ENCODE results near the gene ENAH. TPM values are rescaled to one million over a fixed set of nuclear protein-coding genes. Genes with fewer than 3 reads are reported as not detected.

The ENAH gene
- total and polyA plus RNA-seq, 2 donors (not counting 1 experiment from before 2014, with no cell fraction given) = 1.3 to 1.6 TPM

- H3K4me3 ChIP-seq (ENCODE audit: control extremely low read depth in 1 of 5, extremely low read depth in 1 of 5, insufficient read depth in 1 of 5, low read depth in 2 of 5, low read length in 4 of 5) = no peak overlapping the region
- intact Hi-C loops (cut with micrococcal nuclease) = loop anchor here (5.0 kb wide), 1 partner anchor 115 kb away; the partner anchor contains the start of gene SRP9
- ATAC-seq (ENCODE audit: low read depth) (no peak), DNase-seq (no peak)
- no peaks in the 10 kb centered on the region for H3K9me3 Mint-ChIP-seq (ENCODE audit: insufficient read depth)
- no peaks in the 10 kb centered on the region for H3K36me3 ChIP-seq (replicated peaks in 1 of 2; ENCODE audit: control extremely low read depth in 1 of 2, control insufficient read depth in 1 of 2, extremely low read depth in 1 of 2, insufficient read depth in 2 of 2, low read length in 1 of 2)
- peaks cover 23 to 29% of the 10 kb centered on the region in 2 donors for H3K4me1 ChIP-seq (ENCODE audit: control insufficient read depth in 2 of 2, insufficient read depth in 2 of 2, low read length in 2 of 2)
- H3K27ac ChIP-seq (ENCODE audit: low read length in 2 of 2) = peak overlapping the region in 1 of 2 donors; percentile 7
- peak overlapping the region; percentile 23 for H3K27ac Mint-ChIP-seq
- H4K20me1 ChIP-seq (ENCODE audit: control insufficient read depth, insufficient read depth, low read length, poor library complexity, severe bottlenecking) = no peaks in the 10 kb centered on the region
- 100% methylated on average over 1 of the region's 2 CpGs for WGBS (ENCODE audit: insufficient coverage)
- ChIA-PET POLR2A (no interaction called here), CTCF (no interaction called here)
- H3K4me1 Mint-ChIP-seq = peaks cover 32% of the 10 kb centered on the region
- H3K4me3 Mint-ChIP-seq = no peak overlapping the region
- no peaks in the 10 kb centered on the region for H3K27me3 ChIP-seq (replicated peaks in 1 of 4; ENCODE audit: control extremely low read depth in 1 of 4, control insufficient read depth in 3 of 4, insufficient read depth in 4 of 4, low read length in 3 of 4)
- H3K9ac ChIP-seq (ENCODE audit: low read length) = no peak overlapping the region
- H3K79me2 ChIP-seq (ENCODE audit: control insufficient read depth, insufficient read depth, low read length) = no peaks in the 10 kb centered on the region
- H3K9me3 ChIP-seq (ENCODE audit: control extremely low read depth in 1 of 3, control insufficient read depth in 2 of 3, insufficient read depth in 1 of 3, low read length in 2 of 3) = no peaks in the 10 kb centered on the region
- H3K27me3 Mint-ChIP-seq = no peaks in the 10 kb centered on the region
- no peak overlapping the region for H2AFZ ChIP-seq (ENCODE audit: insufficient read depth, low read depth, low read length, poor library complexity, severe bottlenecking)
- H3K4me2 ChIP-seq (replicated peaks; ENCODE audit: low read depth, low read length, poor library complexity, severe bottlenecking) = no peak overlapping the region
- no peak for TF ChIP-seq EZH2 (IDR thresholded peaks at IDR 0.05; ENCODE audit: borderline replicate concordance, insufficient read depth, low read depth, low read length, poor library complexity, severe bottlenecking)
- TF ChIP-seq CTCF (IDR thresholded peaks at IDR 0.05) = no peak
Observed at GRCh38 chr1:225662155-225662554, 9.2 kb upstream of the ENAH start.

GRCh38 chr1:225660544-225660946 is 7.6 kb upstream of the ENAH start:
- POLR2A ChIA-PET = no interaction called here
- Histone ChIP-seq H3K9ac (ENCODE audit: low read length) (peak overlapping the region; percentile 15), H2AFZ (ENCODE audit: insufficient read depth, low read depth, low read length, poor library complexity, severe bottlenecking) (peak overlapping the region; percentile 8), H4K20me1 (ENCODE audit: control insufficient read depth, insufficient read depth, low read length, poor library complexity, severe bottlenecking) (no peaks in the 10 kb centered on the region), H3K9me3 (ENCODE audit: control extremely low read depth in 1 of 3, control insufficient read depth in 2 of 3, insufficient read depth in 1 of 3, low read length in 2 of 3) (no peaks in the 10 kb centered on the region), H3K4me1 (ENCODE audit: control insufficient read depth in 2 of 2, insufficient read depth in 2 of 2, low read length in 2 of 2) (peaks cover 23 to 29% of the 10 kb centered on the region in 2 donors), H3K36me3 (replicated peaks in 1 of 2; ENCODE audit: control extremely low read depth in 1 of 2, control insufficient read depth in 1 of 2, extremely low read depth in 1 of 2, insufficient read depth in 2 of 2, low read length in 1 of 2) (no peaks in the 10 kb centered on the region), H3K4me3 (ENCODE audit: control extremely low read depth in 1 of 5, extremely low read depth in 1 of 5, insufficient read depth in 1 of 5, low read depth in 2 of 5, low read length in 4 of 5) (peak overlapping the region in 1 of 5 experiments; percentile 40), H3K4me2 (replicated peaks; ENCODE audit: low read depth, low read length, poor library complexity, severe bottlenecking) (peak overlapping the region; percentile 68), H3K79me2 (ENCODE audit: control insufficient read depth, insufficient read depth, low read length) (no peaks in the 10 kb centered on the region), H3K27me3 (replicated peaks in 1 of 4; ENCODE audit: control extremely low read depth in 1 of 4, control insufficient read depth in 3 of 4, insufficient read depth in 4 of 4, low read length in 3 of 4) (no peaks in the 10 kb centered on the region), H3K27ac (ENCODE audit: low read length in 2 of 2) (peak overlapping the region; percentile 20 to 48)
- peak; percentile 45 for DNase-seq
- CTCF ChIA-PET = interaction anchor here (0.6 to 0.8 kb wide), 2 partner anchors 117 to 722 kb away, joined by 3 read pairs; partner anchors contain the start of gene SRP9
- no peaks in the 10 kb centered on the region for H3K9me3 Mint-ChIP-seq (ENCODE audit: insufficient read depth)
- peaks cover 32% of the 10 kb centered on the region for H3K4me1 Mint-ChIP-seq
- ATAC-seq (ENCODE audit: low read depth) = peak; percentile 54
- H3K4me3 Mint-ChIP-seq = peak overlapping the region; percentile 44
- TF ChIP-seq EZH2 (IDR thresholded peaks at IDR 0.05; ENCODE audit: borderline replicate concordance, insufficient read depth, low read depth, low read length, poor library complexity, severe bottlenecking) = no peak
- no peak for TF ChIP-seq CTCF (IDR thresholded peaks at IDR 0.05)
- peak overlapping the region; percentile 7 for H3K27ac Mint-ChIP-seq
- no peaks in the 10 kb centered on the region for H3K27me3 Mint-ChIP-seq
- intact Hi-C loops (cut with micrococcal nuclease) = loop anchor here (5.0 kb wide), 1 partner anchor 117 kb away; the partner anchor contains the start of gene SRP9
- no CpG with 5 or more reads among the region's 1 CpG for WGBS (ENCODE audit: insufficient coverage)

Measured in B cell (primary cell).